RCC 7860 (cell line): ENCODE data around the gene CFAP410.
"Not testable (repeated sequence)": the region's sequence is repeated elsewhere in the genome, so short reads cannot be mapped to it uniquely, and the experiment has no call there.

Source experiments
- DNase-seq: peaks from one replicate; pipeline ENCODE4 v3.0.0-alpha.2; 2015; ENCODE audit warnings: low spot score
- FAIRE-seq: peaks from 2 replicates; lab custom pipeline; 2012; peaks lifted over from hg19 to GRCh38; lab: Jason Lieb, UNC

The CFAP410 gene

DNA sequence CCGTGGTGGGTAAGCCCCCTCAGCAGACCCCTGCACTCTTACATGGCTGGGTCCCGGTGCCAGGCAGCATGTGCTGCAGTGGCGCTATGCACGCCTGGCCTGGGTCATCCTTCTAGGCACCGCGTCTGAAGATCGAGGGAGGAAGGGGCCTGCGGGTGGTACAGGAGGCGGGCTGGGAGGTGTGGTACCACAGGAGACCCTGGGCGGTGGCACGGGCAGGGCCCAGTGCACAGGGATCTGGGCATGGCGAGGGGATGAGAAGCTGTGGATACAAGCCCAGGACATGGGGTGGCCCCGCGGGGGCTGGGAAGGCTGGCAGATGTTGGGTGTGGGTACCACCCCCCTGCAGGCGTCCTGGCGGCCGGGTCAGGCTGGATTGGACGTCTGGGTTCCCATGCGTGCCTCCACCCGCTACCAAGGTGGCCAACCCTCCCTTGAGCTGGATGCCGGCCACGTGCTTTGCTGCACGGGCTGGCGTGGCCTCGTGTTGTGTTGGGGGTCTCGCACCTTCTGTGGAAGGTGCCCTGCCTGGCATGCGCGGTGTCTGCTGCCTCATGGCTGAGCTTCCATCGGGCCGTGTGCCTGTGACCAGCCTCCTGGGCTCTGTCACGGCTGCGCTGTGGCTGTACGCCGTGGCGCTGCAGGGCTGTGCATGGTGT is 19.7 kb downstream of the CFAP410 start:
- no peak for FAIRE-seq
- no peak for DNase-seq

DNA sequence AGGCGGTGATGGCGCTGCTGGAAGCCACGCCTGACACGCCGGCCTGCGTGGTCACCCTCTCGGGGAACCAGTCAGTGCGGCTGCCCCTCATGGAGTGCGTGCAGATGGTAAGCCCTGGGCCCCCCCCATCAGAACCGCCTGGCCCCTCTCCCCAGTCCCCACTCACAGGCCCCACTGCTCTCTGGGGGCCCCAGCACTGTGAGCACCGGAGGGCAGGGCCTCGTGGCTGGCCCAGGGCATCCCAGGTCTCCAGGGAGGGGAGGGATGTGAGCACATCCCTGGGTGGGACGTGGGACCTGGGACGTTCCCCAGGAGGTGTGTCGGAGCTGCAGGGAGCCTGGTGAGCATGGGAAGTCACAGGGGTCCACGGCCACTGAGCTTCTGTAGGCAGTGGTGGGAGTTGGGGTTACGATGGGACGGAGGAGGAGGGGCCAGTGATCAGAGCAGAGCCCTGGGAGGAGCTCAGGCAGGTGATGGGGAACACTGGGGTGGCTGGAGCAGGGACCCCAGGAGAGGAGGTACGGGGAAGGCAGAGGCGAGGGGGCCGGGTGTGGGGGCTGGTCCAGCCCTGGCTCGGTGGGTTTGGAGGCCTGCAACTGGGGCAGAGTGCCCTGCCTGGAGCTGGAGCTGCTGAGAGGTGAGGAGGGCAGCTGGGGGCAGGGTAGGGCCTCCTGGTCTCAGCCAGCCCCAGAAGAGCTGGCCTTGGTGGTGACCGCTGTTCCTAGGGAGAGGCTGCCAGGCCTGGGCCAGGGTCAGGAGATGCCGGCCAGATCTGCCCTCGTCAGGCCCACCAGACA is 20.5 kb downstream of the CFAP410 start:
- DNase-seq (no peak), FAIRE-seq (no peak)

DNA sequence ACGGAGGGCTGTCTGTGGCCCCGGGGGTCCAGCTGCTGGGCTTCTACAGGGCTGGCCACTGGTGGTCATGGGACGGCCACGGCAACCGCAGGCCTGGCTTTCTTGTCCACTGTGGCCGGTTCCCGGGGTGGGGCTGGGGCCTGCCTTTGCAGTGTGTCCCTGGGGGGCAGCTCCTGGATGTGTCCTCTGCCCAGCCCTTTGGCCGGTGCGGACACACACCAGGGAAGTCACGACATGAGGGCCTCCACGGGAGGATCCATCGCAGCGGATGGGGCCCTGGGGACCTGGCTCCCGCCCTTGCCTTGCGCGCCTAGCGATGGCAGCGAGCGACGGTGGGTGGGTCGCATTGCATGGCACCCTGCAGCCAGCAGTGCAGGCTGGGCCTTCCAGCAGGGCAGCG is 21.3 kb downstream of the CFAP410 start:
- DNase-seq = no peak
- no peak for FAIRE-seq

DNA sequence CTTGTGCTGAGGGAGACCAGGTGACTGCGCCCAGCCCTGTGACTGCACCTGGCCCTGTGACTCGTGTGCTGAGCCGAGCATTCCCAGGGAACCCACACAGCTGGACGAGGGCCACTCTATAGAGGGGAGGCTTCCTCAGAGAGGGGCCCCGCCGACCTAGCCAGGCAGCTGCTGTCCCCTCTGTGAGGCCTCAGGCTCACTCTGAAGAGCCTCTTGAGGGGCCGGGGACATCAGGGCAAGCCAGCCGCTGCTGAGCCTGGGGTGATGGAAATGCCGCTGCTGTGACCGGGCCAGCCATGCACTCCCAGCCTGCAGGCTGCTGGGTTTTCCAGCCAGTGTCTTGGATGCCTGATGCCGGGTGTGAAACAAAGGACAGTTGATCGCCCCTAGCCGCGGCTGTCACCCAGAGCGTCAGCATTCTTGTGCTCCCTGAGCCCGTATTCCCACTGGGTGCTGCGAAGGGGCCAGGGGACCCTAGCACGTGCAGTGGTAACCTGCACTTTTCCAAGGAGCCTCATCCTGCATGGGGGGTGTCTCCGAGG is 21.9 kb downstream of the CFAP410 start:
- no peak for FAIRE-seq
- DNase-seq = no peak

DNA sequence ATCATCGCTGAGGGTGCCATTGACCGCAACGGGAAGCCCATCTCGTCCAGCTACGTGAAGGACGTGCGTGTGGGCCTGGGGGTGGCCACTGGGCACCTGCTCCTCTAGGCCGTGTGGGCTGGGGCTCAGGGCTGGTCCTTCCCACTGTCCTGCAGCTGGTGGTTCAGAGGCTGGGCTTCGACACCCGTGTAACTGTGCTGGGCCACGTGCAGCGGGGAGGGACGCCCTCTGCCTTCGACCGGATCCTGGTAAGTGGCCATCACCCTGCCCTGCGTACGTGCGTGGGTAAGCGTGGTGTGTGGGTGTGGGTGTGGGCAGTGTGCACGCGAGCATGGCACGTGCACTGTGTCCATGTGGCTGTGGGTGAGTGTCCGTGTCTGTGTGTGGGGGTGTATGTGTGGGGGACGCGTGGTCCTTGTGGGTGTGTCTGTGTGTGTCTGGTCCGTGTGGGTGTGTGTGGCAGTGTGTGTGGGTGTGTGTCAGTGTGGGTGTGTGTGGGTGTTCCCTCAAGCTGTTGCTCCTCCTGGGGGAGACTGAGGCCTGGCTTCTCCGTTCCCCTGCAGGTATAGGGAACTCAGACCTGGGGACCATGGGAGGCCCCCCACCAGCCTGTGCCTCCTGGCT is 22.8 kb downstream of the CFAP410 start:
- DNase-seq = no peak
- FAIRE-seq = no peak

DNA sequence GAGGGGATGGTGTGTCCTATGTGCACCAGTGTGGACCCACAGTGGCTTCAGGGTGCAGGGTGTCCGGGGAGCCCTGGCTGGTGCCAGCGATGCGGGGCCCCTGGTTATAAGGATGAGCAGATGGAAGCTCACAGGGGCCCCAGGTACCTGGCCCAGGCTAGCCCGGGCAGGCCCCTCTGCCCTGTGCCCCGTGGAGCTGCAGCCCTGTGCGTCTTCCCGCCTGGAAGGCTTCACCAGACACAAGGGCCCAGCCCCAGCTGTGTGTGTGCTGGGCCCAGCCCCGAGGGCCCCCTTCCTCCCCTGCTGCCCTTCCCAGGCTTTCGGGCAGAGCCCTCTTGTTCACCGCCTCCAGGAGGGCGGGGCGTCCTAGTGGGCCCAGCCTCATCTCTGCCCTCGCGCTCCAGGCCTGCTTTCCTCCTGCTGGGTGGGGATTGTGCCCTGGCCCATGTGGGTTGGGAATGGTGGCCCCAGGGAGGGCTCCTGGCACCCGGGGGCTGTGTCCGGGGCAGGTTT is 23.4 kb downstream of the CFAP410 start:
- no peak for DNase-seq
- no peak for FAIRE-seq

DNA sequence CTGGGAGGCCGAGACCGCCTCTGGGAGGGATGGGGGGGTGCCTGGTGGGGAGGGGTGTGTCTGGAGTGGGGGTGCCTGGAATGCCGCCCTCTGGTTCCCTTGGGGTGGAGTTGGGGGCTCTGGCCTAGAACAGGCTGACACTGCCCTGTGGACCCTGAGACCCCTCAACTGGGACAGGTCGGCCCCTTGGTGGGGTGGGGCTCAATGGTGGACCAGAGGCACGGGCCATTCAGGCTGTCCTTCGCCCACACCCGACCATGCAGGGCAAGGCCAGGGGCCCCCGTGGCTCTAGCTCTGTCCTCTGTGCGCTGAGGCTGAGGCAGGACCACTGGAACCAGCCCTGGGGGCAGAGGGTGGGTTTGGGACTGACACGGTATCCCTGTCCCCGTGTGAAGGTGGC is 24.6 kb downstream of the CFAP410 start:
- FAIRE-seq (no peak), DNase-seq (no peak)

DNA sequence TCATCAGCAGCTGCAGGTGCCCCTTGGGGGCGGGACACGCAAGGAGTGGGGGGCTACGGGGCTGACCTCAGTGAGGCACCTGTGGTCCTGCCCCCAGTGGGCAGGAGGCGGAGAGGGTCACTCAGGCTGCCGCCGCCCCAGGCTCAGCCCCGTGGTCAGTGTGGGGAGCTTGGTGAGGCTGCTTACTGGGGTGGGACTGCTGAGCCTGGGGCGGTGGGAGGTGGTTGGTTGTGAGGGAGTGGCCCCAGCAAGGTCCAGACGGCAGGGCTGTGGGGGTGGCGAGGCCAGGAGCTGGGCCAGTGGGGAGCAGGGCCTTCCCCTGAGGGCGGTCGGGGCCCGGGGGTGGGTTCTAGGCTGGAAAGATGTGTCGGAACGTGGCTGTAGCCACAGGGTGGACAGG is 25.1 kb downstream of the CFAP410 start:
- no peak for DNase-seq
- no peak for FAIRE-seq

DNA sequence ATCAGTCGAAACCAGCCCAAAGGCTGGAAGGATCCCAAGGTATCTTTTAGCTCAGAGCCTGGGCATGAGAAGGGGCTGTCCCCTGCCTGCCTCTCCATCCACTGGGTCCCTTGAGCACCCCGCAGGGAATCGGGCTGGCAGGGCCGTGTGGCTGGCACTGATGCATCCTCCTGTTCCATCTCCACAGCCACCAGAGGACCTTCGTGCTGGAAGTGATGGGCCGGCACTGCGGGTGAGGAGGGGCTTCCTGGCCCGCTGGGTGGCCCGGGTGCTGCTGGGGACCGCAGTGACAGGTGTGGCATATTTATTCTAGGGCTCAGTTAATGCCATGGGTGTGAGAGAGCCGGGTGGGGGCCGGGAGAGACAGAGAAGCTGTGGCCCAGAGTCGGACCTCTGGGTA is 25.7 kb downstream of the CFAP410 start:
- DNase-seq = no peak
- no peak for FAIRE-seq

DNA sequence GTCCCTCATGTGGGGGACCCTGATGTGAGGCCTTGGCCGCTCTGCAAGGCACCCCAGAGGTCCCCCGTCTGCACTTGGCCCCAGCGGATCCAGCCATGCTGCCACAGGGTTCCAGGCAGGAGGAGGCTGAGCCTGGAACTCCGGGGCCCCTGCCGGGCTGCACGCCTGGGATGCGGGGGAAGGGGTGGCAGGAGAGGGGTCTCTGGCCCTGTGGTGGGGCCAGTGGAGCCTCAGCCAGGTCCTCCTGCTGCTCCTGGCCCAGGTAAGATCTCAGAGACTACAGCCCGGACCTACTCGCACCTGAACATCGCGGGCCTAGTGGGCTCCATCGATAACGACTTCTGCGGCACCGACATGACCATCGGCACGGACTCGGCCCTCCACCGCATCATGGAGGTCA is 26.5 kb downstream of the CFAP410 start:
- no peak for DNase-seq
- FAIRE-seq = no peak

DNA sequence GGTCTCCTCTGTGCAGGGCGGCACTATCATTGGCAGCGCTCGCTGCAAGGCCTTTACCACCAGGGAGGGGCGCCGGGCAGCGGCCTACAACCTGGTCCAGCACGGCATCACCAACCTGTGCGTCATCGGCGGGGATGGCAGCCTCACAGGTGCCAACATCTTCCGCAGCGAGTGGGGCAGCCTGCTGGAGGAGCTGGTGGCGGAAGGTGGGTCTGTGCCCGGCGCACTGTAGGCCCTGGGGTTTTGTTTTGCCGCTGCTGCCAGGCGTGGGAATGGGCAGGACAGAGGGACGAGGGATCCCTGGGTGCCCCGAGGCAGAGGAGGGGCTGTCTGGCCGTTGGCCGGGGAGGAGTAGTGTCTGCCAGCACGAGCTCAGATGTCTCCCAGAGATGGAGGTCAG is 27.1 kb downstream of the CFAP410 start:
- no peak for DNase-seq
- no peak for FAIRE-seq

DNA sequence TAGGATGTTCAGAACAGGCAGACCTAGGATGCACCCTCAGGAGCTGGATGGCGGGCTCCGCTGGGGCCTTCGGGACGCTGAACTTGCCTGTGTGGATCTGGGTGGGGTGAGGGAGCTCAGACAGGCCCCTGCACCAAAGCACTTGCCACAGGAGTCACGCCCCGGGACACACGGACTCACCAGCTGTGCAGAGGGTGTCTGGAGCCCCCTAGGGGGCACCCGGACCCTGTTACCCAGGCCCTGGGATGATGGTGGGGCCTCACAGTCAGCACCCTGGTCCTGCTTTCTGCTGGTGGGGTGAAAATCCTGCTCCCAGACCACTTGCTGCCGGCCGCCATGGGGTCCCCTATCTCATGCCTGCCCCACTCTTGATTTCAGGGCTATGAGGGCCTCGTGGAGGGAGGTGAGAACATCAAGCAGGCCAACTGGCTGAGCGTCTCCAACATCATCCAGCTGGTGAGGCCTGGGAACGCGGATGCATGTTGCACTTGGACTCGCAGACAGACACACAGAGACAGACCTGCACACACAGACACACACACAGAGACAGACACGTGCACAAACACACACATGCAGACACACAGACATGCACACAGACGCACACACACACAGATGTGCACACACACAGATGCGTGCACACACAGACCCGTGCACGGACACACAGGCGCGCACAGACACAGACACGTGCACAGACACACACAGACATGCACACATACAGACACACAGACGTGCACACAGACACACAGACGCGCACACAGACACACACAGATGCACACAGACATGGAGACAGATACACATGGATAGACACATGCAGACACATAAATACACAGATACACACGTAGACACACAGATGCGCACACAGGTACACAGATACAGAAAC is 28.3 kb downstream of the CFAP410 start:
- no peak for DNase-seq
- FAIRE-seq = no peak

DNA sequence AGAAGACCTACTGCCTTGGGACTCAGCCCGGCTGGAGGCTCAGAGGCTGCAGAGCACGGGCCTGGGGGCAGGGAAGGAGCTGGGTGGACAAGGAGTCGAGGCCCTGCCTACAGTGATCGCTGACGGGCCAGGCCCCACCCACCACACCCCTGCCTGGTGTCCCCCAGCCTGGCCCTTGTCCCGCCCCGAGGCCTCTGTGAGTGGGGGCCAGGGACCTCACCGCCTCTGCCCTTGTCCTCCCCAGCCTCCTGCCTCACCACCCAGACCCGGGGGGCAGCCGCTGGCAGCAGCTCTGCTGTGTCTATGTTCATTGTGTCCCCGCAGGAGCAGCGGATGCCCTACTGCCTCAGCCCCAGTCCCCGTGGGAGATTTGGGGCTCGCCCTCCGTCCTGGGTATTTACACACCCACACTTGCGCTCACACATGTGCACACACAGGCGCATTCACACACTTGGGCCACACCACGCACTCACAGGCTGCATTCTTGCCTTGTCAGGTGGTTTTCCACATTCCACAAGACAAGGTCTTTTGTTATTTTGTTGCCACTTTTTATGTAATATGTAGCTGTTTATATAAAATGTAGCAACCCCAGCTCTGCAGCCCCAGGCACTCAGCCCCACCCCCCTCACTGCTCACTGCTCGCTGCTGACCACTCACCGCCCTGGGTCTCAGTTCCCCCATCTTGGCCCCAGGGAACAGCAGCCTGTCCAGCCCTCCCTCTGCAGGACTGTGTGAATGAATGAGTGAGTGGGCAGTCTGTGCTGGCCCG is 32.1 kb downstream of the CFAP410 start:
- no peak for FAIRE-seq
- DNase-seq = no peak

DNA sequence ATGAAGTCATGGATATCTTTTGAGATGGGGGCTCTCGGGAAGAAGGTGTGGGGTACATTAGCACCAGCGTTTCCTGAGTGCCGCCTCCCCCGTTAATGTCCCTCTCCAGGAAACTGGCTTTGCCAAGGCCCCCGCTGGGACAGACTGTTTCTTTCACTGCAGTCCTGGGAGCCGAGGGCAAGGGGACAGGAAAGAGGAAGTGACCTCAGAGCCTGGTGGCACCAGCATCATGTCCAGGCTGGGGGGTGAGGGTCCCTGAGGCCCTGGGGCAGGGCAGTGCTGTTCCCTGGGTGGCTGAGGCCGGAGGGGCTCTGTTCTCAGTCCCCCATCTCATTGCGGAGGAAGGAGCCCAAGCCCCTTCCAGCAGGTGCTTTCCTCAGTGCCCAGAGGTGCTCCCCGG is 33.5 kb downstream of the CFAP410 start:
- FAIRE-seq (no peak), DNase-seq (no peak)

DNA sequence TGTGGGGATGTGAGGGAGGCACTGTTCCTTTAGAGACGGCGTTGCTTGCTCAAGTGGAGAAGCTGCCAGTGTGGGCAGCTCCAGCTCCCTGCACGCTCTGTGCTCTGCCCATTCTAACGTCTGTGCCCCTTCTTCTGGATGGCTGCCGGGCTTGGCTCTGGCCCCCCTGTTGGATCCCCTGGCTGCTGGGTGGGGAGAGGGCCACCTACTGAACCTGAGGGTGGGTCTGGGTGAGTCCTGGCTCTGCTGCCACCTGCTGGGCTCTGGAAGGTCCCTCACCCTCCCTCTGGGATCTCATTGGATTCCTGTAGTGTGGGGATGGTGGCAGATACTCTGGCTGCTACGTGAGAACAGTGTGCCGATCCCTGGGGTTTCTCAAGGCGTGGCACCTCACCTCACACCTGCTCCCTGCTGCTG is 34.3 kb downstream of the CFAP410 start:
- DNase-seq = peak; percentile 13
- no peak for FAIRE-seq

DNA sequence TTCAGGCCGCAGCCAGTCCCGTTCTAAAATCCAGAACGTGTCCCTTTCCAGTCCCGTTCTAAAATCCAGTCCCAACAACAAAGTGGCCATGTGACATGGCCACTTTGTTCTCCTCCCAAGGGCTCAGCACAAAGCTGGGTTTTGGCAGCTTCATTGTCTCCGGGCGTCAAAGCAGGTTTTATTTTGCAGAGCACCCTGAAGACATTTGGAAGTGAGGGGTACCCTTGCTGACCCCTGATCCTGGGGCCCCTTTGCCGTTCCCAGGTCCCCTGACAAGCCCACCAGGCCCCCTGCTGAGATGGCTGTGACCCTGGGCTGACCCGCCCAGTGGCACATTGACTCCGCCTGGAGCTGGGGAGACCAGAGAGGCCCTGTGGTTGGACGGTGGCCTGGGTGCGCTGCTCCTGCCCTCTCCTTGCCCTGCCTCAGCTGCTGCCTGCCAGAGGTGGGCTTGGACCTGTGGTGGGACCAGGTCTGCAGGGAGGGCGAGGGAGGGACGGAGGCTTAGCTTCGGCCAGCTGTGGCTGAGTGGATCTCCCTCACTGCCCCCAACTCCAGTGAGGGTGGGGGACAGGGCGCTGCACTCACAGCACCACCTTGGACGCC is 35.1 kb downstream of the CFAP410 start:
- DNase-seq = no peak
- no peak for FAIRE-seq

DNA sequence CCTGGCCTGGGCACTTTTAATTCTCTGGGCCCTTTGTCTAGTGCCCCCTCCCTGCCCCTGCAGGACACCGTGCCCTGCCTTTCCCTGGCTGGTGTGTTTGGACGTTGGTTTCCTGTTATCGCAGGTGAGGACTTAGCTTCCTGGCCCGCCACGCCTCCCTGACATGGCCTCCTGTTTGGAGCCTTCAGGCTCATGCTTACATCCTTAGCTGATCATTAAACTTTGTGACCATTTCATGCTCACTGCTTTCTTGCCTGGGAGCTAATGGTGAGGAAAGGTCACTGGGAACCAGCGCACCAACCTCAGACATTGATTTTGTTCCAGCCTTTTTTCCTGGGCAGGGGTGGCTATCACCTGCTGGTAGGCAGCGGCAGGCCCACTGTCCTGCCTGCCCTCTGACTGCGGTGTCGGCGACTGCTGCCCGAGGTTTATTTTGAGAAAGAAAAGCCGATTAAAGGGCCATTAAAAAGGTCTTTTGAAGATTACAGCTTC is 35.7 kb downstream of the CFAP410 start:
- DNase-seq (peak; percentile 31), FAIRE-seq (peak; percentile 53)

DNA sequence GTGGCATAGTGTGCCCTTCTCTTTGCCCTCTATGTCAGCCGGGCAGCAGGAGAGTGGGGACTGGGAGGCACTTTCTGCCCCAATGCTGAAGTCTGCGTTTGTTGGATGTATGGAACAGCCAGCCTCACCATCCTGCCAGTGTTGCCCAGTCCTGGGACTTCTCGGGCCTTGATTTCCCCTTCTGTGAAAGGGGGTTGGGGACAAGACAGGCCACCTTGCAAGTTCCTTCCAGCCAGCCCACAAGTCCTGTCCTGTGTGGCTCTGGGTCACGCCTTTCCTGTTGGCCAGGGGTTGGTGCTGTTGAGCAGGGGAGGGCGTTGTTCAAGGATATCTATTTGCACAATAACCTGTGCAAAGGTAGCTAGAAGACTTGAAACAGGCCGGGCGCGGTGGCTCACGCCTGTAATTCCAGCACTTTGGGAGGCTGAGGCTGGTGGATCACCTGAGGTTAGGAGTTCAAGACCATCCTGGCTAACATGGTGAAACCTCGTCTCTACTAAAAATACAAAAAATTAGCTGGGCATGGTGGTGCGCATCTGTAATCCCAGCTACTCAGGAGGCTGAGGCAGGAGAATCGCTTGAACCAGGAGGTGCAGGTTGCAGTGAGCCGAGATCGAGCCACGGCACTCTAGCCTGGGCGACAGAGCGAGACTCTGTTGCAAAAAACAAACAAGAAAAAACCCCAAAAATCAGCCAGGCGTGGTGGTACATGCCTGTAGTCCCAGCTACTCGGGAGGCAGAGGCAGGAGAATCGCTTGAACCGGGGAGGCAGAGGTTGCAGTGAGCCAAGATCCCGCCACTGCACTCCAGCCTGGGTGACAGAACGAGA is 36.4 kb downstream of the CFAP410 start:
- not testable (repeated sequence) for FAIRE-seq

More for the DNA sequence above, 36.4 kb downstream of the CFAP410 start:
- not testable (repeated sequence) for DNase-seq
